ENCODE results near the gene RSPO4.
"Not testable (repeated sequence)": the region's sequence is repeated elsewhere in the genome, so short reads cannot be mapped to it uniquely, and the experiment has no call there.

RSPO4 gene

DNA sequence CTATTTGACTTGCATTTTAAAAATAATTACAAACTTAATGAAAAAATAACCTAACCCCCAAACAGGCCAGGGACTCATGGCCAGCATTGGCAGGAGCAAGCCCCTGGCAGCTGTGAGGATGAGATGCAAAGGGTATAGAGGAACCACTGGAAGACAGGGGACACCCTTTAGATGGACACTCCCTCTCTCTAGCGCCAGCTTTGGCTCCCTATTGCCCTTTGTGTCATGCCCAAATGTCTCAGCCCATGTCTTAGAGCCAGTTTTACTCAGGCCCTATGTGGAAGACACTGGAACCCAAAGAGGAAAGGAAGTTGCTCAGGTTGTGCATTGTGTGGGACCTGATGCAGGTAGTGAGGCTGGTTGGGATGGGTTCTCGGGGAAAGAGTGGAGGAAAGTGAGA, 34.9 kb upstream of the RSPO4 start:
- no peak overlapping the region for H3K4me3 ChIP-seq (ENCODE audit: low read depth, low read length)
- TF ChIP-seq, protein P1, sequence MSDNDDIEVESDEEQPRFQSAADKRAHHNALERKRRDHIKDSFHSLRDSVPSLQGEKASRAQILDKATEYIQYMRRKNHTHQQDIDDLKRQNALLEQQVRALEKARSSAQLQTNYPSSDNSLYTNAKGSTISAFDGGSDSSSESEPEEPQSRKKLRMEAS (IDR thresholded peaks at IDR 0.05; ENCODE audit: low read depth, low read length), result no peak
- TF ChIP-seq POLR2A (IDR thresholded peaks at IDR 0.05; ENCODE audit: extremely low read depth, insufficient read length) (no peak), MYC (IDR thresholded peaks at IDR 0.05; ENCODE audit: low read depth, low read length) (no peak)
- TF ChIP-seq, protein P2, sequence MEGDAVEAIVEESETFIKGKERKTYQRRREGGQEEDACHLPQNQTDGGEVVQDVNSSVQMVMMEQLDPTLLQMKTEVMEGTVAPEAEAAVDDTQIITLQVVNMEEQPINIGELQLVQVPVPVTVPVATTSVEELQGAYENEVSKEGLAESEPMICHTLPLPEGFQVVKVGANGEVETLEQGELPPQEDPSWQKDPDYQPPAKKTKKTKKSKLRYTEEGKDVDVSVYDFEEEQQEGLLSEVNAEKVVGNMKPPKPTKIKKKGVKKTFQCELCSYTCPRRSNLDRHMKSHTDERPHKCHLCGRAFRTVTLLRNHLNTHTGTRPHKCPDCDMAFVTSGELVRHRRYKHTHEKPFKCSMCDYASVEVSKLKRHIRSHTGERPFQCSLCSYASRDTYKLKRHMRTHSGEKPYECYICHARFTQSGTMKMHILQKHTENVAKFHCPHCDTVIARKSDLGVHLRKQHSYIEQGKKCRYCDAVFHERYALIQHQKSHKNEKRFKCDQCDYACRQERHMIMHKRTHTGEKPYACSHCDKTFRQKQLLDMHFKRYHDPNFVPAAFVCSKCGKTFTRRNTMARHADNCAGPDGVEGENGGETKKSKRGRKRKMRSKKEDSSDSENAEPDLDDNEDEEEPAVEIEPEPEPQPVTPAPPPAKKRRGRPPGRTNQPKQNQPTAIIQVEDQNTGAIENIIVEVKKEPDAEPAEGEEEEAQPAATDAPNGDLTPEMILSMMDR (IDR thresholded peaks at IDR 0.05; ENCODE audit: low read depth, low read length), result no peak
- DNase-seq (ENCODE audit: low read depth), result no peak

DNA sequence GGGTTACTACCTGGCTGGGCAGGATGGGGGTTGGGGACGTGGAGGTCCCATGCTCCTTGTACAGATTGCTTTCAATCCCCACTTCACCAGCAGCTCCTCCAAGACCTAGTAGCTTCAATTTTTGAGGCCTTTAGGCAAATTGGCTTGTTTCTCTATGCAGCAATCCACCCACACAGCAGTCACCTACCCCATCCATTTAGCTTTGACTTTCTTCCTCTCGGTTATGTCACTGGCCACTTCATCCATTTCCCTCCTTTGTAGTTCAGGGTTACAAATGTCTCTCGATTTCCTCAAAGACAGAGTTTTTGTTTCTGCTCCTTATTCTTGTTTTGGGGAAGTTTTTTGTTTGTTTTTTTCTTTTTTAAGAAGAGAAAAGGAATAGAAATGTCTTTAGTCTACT, 33.4 kb upstream of the RSPO4 start:
- no peak for DNase-seq (ENCODE audit: low read depth)
- TF ChIP-seq POLR2A (IDR thresholded peaks at IDR 0.05; ENCODE audit: extremely low read depth, insufficient read length), result no peak
- no peak for TF ChIP-seq MYC (IDR thresholded peaks at IDR 0.05; ENCODE audit: low read depth, low read length)
- TF ChIP-seq, protein P2 (IDR thresholded peaks at IDR 0.05; ENCODE audit: low read depth, low read length), result no peak
- TF ChIP-seq, protein P1 (IDR thresholded peaks at IDR 0.05; ENCODE audit: low read depth, low read length), result no peak
- H3K4me3 ChIP-seq (ENCODE audit: low read depth, low read length), result no peak overlapping the region

DNA sequence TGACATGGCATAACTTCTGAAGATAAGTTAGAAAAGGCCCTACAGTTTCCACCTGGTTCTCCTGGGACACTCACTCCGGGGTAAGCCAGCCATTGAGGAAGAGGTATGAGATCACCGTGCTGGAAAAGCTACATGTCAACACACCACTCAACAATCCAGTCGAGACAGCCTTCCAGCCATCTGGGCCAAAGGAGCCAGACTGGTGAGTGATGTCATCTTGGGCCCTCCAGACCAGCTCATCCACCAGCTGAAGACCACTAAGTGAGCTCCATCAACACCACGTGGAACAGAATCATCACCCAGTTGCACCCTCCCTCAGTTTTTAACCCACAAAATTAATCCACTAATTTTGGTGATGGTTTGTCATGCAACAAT, 32.3 kb upstream of the RSPO4 start:
- no peak for DNase-seq (ENCODE audit: low read depth)
- no peak for TF ChIP-seq MYC (IDR thresholded peaks at IDR 0.05; ENCODE audit: low read depth, low read length)
- TF ChIP-seq, protein P2 (IDR thresholded peaks at IDR 0.05; ENCODE audit: low read depth, low read length), result no peak
- TF ChIP-seq, protein P1 (IDR thresholded peaks at IDR 0.05; ENCODE audit: low read depth, low read length), result no peak
- H3K4me3 ChIP-seq (ENCODE audit: low read depth, low read length), result no peak overlapping the region

DNA sequence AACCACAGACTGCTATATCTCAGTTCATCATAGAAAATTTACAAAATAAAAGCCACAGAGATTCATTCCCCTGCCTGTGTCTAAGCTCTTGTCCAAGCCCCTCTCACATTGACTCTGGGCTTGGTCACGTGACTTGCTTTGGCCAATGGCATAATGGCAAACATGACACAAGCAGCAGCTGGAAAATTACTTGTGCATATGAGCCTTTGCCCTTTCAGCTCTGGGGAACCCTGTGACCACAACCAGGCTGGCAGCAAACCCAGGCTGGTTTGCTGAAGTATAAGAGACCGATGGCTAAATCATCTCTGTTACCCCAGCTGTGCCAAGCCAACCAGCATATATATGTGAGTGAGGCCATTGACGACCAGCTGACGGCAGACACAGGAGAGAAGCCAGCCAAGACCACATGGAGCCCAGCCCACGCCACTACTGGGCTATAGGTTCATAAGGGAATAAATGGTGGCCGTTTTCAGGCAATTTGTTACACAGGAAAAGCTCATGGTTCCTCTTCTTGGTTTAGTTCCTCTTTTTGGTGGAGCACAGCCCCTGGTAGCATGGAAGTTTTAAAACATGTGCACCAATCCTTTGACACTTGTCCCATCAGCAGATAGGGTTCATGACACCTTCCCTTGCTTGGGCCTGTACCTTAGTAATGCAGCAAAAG, 31.8 kb upstream of the RSPO4 start:
- no peak overlapping the region for H3K4me3 ChIP-seq (ENCODE audit: low read depth, low read length)
- peak; percentile 83; the same call in 1 of the 2 replicates for TF ChIP-seq MYC (IDR thresholded peaks at IDR 0.05; ENCODE audit: low read depth, low read length)
- TF ChIP-seq, protein P1 (IDR thresholded peaks at IDR 0.05; ENCODE audit: low read depth, low read length), result peak; percentile 93
- TF ChIP-seq, protein P2 (IDR thresholded peaks at IDR 0.05; ENCODE audit: low read depth, low read length), result no peak
- peak; percentile 87 for DNase-seq (ENCODE audit: low read depth)

DNA sequence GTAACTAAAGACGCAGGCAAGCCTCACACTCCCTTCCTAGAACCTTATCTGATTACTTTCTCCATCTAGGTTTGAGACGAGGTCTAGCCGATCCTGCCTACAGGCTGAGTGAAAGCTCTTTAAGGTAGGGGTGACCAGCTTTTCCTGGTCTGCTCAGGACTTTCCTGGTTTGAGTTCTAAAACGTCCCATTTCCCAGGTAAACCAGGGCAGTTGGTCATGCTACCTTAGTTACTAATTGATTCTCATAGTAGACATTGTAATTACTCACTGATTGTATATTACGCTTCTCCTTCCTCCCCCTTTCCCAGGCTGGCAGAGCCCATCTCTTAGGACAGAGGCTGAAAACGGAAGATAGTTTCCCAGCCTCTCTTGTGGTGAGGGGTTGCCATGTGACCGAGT, 27.9 kb upstream of the RSPO4 start:
- TF ChIP-seq, protein P2 (IDR thresholded peaks at IDR 0.05; ENCODE audit: low read depth, low read length), result no peak
- no peak for TF ChIP-seq MYC (IDR thresholded peaks at IDR 0.05; ENCODE audit: low read depth, low read length)
- no peak for TF ChIP-seq POLR2A (IDR thresholded peaks at IDR 0.05; ENCODE audit: extremely low read depth, insufficient read length)
- TF ChIP-seq, protein P1 (IDR thresholded peaks at IDR 0.05; ENCODE audit: low read depth, low read length), result no peak
- no peak overlapping the region for H3K4me3 ChIP-seq (ENCODE audit: low read depth, low read length)
- DNase-seq (ENCODE audit: low read depth), result no peak

DNA sequence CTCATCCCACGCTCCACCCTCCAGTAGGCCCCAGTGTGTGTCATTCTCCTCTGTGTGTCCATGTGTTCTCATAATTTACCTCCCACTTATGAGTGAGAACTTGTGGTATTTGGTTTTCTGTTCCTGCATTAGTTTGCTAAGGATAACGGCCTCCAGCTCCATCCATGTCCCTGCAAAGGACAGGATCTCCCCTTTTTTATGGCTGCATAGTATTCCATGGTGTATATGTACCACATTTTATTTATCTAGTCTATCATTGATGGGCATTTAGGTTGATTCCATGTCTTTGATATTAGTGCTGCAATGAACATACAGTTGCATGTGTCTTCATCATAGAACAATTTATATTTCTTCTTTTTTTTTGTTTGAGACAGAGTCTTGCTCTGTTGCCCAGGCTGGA, 24.1 kb upstream of the RSPO4 start:
- not testable (repeated sequence) for H3K4me3 ChIP-seq (ENCODE audit: low read depth, low read length); DNase-seq (ENCODE audit: low read depth)
